Ovary (tissue), 3 donors: Measurements from ENCODE around the gene CHURC1.

Source experiments
- POLR2A ChIP-seq: fragments of 450-650 bp; IDR thresholded peaks from one replicate; pipeline ENCODE4 v1.6.1; 2017; ENCODE audit warnings: antibody characterized with exemption, mild to moderate bottlenecking, moderate library complexity
- TF ChIP-seq, protein P1 (sequence below), 3 donors: fragments of 450-650 bp in 2 of 3; fragments of 200-600 bp in 1 of 3; IDR thresholded peaks; one replicate each; pipeline versions ENCODE4 v1.5.1 to v1.8.0; 2016 to 2022; ENCODE audit warnings: antibody characterized with exemption in 3 of 3, mild to moderate bottlenecking in 1 of 3
- donor health status: DM: no; HTN: no; CAD: no.

DNA sequence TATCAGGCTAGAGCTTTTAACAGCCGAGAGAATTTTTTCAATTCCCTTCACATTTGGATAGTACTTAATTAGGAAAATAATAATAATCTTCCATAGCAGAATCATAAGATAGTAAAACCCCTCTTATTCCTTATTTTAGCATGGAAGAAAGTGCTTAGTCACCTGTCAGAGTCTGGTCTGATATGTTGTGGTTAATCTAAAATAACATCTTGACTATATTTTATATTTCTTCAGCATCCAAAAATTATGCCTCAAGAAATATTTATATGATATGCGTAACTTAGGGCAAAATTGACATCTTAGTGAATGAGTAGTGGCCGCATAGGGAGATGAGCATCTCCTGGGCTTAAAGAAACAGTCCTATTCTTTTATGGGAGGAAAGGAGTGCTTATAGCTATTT lies 12.8 kb downstream of the CHURC1 start:
- TF ChIP-seq, protein P1, sequence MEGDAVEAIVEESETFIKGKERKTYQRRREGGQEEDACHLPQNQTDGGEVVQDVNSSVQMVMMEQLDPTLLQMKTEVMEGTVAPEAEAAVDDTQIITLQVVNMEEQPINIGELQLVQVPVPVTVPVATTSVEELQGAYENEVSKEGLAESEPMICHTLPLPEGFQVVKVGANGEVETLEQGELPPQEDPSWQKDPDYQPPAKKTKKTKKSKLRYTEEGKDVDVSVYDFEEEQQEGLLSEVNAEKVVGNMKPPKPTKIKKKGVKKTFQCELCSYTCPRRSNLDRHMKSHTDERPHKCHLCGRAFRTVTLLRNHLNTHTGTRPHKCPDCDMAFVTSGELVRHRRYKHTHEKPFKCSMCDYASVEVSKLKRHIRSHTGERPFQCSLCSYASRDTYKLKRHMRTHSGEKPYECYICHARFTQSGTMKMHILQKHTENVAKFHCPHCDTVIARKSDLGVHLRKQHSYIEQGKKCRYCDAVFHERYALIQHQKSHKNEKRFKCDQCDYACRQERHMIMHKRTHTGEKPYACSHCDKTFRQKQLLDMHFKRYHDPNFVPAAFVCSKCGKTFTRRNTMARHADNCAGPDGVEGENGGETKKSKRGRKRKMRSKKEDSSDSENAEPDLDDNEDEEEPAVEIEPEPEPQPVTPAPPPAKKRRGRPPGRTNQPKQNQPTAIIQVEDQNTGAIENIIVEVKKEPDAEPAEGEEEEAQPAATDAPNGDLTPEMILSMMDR (IDR thresholded peaks at IDR 0.05), result no peak
- TF ChIP-seq POLR2A, result no peak
